Activated CD8-positive, alpha-beta memory T cell treated with anti-CD3 and anti-CD28 coated beads, Interleukin-2, amount 50 U/mL, for 1 hour (primary cell): ENCODE measurements around the gene CCR6.
"Not testable (repeated sequence)": the region's sequence is repeated elsewhere in the genome, so short reads cannot be mapped to it uniquely, and the experiment has no call there.

Source experiments
- DNase-seq: peaks from one replicate; pipeline ENCODE4 v3.0.0-alpha.2; 2020; ENCODE audit errors: extremely low read depth

The CCR6 gene

GRCh38 chr6:167141667-167142432 lies 19.0 kb downstream of the CCR6 start:
- DNase-seq = no peak

GRCh38 chr6:167142433-167142761 lies 19.5 kb downstream of the CCR6 start:
- DNase-seq = no peak

GRCh38 chr6:167143041-167143440 lies 20.1 kb downstream of the CCR6 start:
- DNase-seq = no peak

- no peak for DNase-seq
These were observed 22.6 kb downstream of the CCR6 start for GRCh38 chr6:167145461-167145860.

GRCh38 chr6:167146135-167146534 lies 23.2 kb downstream of the CCR6 start:
- DNase-seq = no peak

- DNase-seq = no peak
These were observed 24.1 kb downstream of the CCR6 start for GRCh38 chr6:167146977-167147376.

- DNase-seq = no peak
These were observed 25.1 kb downstream of the CCR6 start for GRCh38 chr6:167148021-167148420.

GRCh38 chr6:167148997-167149396 lies 26.1 kb downstream of the CCR6 start:
- no peak for DNase-seq

GRCh38 chr6:167150941-167151549 lies 28.1 kb downstream of the CCR6 start:
- no peak for DNase-seq

- DNase-seq = no peak
These were observed 28.8 kb downstream of the CCR6 start for GRCh38 chr6:167151648-167152047.

GRCh38 chr6:167152862-167153261 lies 30.0 kb downstream of the CCR6 start:
- no peak for DNase-seq

- no peak for DNase-seq
These were observed 30.6 kb downstream of the CCR6 start for GRCh38 chr6:167153521-167153959.

- no peak for DNase-seq
These were observed 31.4 kb downstream of the CCR6 start for GRCh38 chr6:167154291-167154690.

GRCh38 chr6:167154895-167155294 lies 32.0 kb downstream of the CCR6 start:
- no peak for DNase-seq

GRCh38 chr6:167157414-167157813 lies 34.5 kb downstream of the CCR6 start:
- no peak for DNase-seq

GRCh38 chr6:167157863-167158262 lies 35.0 kb downstream of the CCR6 start, which contains the start of gene GPR31:
Gene GPR31, minus strand, starts transcription at chr6:167157980. Its CDS starts 149 bp downstream, at chr6:167157831.
- DNase-seq = no peak

GRCh38 chr6:167161851-167162467 lies 39.1 kb downstream of the CCR6 start:
- DNase-seq = no peak

- no peak for DNase-seq
These were observed 39.7 kb downstream of the CCR6 start for GRCh38 chr6:167162591-167162990.

- no peak for DNase-seq
These were observed 40.6 kb downstream of the CCR6 start for GRCh38 chr6:167163476-167164011.

GRCh38 chr6:167164261-167164660 lies 41.4 kb downstream of the CCR6 start:
- no peak for DNase-seq

GRCh38 chr6:167165858-167166471 lies 43.1 kb downstream of the CCR6 start:
- no peak for DNase-seq

GRCh38 chr6:167167699-167168098 lies 44.8 kb downstream of the CCR6 start:
- not testable (repeated sequence) for DNase-seq
